RPMI7951 (cell line): ENCODE measurements around the gene STAT6. TPM values are rescaled to one million over a fixed set of nuclear protein-coding genes. Genes with fewer than 3 reads are reported as not detected.

ENCODE experiments used
- DNase-seq: peaks from one replicate; pipeline ENCODE4 v3.0.0-alpha.2; 2012; ENCODE audit warnings: low read depth
- total RNA-seq: library from RNA; depleted of rRNA; stranded (reverse); fragments of >200 nt; shearing (Covaris generic); gene quantifications from 2 replicates; pipeline ENCODE4 v1.2.3, GENCODE V29; 2014; rRNA removed

The STAT6 gene
- total RNA-seq, 1 experiment from 2014 or later: 33.0 TPM

- DNase-seq: no peak
Observed at GRCh38 chr12:57048423-57049118, 62.6 kb downstream of the STAT6 start.

- peak; percentile 9 for DNase-seq
Observed at GRCh38 chr12:57047981-57048380, 63.2 kb downstream of the STAT6 start.

GRCh38 chr12:57046947-57047890 lies 63.9 kb downstream of the STAT6 start:
- no peak for DNase-seq

GRCh38 chr12:57046086-57046791 lies 64.9 kb downstream of the STAT6 start:
- DNase-seq: no peak

Other genes starting within 250 kb of the STAT6 start
- gene SDR9C7, start 177.0 kb downstream of the STAT6 start, total RNA-seq: not detected in 2 replicates
- 0.29 TPM in 1 of 2 replicates, not detected in the other for gene RDH16, start 153.8 kb downstream of the STAT6 start, total RNA-seq
- gene ZBTB39, start 104.8 kb downstream of the STAT6 start, total RNA-seq: 2.3 and 2.6 TPM in 2 replicates
- gene TAC3, start 94.8 kb downstream of the STAT6 start, total RNA-seq: not detected in 2 replicates
- not detected in 2 replicates for gene MYO1A, start 61.2 kb downstream of the STAT6 start, total RNA-seq
- gene NEMP1, start 32.6 kb downstream of the STAT6 start, total RNA-seq: 27.9 and 30.4 TPM in 2 replicates
- gene NAB2, start 22.2 kb downstream of the STAT6 start, total RNA-seq: 10.9 and 17.6 TPM in 2 replicates
- 28.8 and 31.6 TPM in 2 replicates for gene LRP1, start 17.1 kb upstream of the STAT6 start, total RNA-seq
- gene LRP1-AS, start 36.3 kb upstream of the STAT6 start, total RNA-seq: not detected in 2 replicates
- 1.7 and 4.1 TPM in 2 replicates for gene NXPH4, start 105.4 kb upstream of the STAT6 start, total RNA-seq
- gene SHMT2, start 118.3 kb upstream of the STAT6 start, total RNA-seq: 89.3 and 108 TPM in 2 replicates
- gene STAC3, start 139.8 kb upstream of the STAT6 start, total RNA-seq: 0.84 TPM in 1 of 2 replicates, not detected in the other